ENCODE measurements around the gene PTPRG.

DNA sequence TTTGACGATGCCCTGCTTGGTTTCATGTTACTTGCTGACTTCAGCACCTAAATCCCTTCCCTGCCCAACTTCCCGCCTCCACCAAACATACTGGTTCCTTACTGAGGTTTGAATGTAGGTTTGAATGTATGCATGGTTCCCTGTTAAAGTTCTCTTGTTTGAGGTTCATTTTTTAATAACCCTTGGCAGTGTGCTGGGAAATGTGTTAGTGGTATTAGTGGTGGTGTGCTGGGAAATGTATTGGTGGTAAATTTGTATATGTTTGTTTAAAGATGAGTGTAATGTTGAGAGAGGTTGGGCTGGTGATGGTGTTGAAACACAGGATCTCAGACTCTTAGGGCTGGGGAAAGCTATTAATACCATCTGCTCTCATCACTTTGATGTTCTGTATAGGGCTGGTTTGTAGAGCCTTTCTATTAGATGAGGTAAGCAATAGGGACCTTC, 392.7 kb downstream of the PTPRG start:
- TF ChIP-seq, protein P1, sequence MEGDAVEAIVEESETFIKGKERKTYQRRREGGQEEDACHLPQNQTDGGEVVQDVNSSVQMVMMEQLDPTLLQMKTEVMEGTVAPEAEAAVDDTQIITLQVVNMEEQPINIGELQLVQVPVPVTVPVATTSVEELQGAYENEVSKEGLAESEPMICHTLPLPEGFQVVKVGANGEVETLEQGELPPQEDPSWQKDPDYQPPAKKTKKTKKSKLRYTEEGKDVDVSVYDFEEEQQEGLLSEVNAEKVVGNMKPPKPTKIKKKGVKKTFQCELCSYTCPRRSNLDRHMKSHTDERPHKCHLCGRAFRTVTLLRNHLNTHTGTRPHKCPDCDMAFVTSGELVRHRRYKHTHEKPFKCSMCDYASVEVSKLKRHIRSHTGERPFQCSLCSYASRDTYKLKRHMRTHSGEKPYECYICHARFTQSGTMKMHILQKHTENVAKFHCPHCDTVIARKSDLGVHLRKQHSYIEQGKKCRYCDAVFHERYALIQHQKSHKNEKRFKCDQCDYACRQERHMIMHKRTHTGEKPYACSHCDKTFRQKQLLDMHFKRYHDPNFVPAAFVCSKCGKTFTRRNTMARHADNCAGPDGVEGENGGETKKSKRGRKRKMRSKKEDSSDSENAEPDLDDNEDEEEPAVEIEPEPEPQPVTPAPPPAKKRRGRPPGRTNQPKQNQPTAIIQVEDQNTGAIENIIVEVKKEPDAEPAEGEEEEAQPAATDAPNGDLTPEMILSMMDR (conservative IDR thresholded peaks at IDR 0.05; ENCODE audit: low read depth in 2 of 2) = no peak
- TF ChIP-seq EZH2 (IDR thresholded peaks at IDR 0.05; ENCODE audit: low read depth, unreplicated experiment) (no peak), EZH2phosphoT487 (IDR thresholded peaks at IDR 0.05; ENCODE audit: unreplicated experiment) (no peak), POLR2AphosphoS5 (IDR thresholded peaks at IDR 0.05; ENCODE audit: low read depth) (no peak), JUNB (IDR thresholded peaks at IDR 0.05; ENCODE audit: unreplicated experiment) (no peak), NANOG (IDR thresholded peaks at IDR 0.05; ENCODE audit: borderline replicate concordance) (no peak), ZNF331 (CRISPR knock-in tag; IDR thresholded peaks at IDR 0.05; ENCODE audit: low read depth) (no peak), ZNF114 (CRISPR knock-in tag; IDR thresholded peaks at IDR 0.05) (no peak), STAT1 (IDR thresholded peaks at IDR 0.05; ENCODE audit: unreplicated experiment) (no peak), CREB1 (CRISPR knock-in tag; IDR thresholded peaks at IDR 0.05; ENCODE audit: low read depth) (no peak)
- TF ChIP-seq, protein P2, sequence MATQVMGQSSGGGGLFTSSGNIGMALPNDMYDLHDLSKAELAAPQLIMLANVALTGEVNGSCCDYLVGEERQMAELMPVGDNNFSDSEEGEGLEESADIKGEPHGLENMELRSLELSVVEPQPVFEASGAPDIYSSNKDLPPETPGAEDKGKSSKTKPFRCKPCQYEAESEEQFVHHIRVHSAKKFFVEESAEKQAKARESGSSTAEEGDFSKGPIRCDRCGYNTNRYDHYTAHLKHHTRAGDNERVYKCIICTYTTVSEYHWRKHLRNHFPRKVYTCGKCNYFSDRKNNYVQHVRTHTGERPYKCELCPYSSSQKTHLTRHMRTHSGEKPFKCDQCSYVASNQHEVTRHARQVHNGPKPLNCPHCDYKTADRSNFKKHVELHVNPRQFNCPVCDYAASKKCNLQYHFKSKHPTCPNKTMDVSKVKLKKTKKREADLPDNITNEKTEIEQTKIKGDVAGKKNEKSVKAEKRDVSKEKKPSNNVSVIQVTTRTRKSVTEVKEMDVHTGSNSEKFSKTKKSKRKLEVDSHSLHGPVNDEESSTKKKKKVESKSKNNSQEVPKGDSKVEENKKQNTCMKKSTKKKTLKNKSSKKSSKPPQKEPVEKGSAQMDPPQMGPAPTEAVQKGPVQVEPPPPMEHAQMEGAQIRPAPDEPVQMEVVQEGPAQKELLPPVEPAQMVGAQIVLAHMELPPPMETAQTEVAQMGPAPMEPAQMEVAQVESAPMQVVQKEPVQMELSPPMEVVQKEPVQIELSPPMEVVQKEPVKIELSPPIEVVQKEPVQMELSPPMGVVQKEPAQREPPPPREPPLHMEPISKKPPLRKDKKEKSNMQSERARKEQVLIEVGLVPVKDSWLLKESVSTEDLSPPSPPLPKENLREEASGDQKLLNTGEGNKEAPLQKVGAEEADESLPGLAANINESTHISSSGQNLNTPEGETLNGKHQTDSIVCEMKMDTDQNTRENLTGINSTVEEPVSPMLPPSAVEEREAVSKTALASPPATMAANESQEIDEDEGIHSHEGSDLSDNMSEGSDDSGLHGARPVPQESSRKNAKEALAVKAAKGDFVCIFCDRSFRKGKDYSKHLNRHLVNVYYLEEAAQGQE (IDR thresholded peaks at IDR 0.05; ENCODE audit: unreplicated experiment) = no peak
- TF ChIP-seq, protein P3, sequence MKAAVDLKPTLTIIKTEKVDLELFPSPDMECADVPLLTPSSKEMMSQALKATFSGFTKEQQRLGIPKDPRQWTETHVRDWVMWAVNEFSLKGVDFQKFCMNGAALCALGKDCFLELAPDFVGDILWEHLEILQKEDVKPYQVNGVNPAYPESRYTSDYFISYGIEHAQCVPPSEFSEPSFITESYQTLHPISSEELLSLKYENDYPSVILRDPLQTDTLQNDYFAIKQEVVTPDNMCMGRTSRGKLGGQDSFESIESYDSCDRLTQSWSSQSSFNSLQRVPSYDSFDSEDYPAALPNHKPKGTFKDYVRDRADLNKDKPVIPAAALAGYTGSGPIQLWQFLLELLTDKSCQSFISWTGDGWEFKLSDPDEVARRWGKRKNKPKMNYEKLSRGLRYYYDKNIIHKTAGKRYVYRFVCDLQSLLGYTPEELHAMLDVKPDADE (IDR thresholded peaks at IDR 0.05) = no peak

Data from GM23338 (cell line).